SU-DHL-6 (cell line): Measurements from ENCODE around the gene OR6C76.

Experiments
- CTCF ChIP-seq: fragments of 200-600 bp; sonication (generic); IDR thresholded peaks from one replicate; pipeline ENCODE4 v1.5.1; 2017; ENCODE audit warnings: antibody characterized with exemption, mild to moderate bottlenecking, low read length, moderate library complexity; ENCODE audit not compliant: insufficient read depth, poor library complexity, severe bottlenecking
- EZH2phosphoT487 ChIP-seq: fragments of 200-600 bp; sonication (generic), shearing (Covaris generic); conservative IDR thresholded peaks from 2 replicates; pipeline ENCODE4 v1.6.1; 2018; ENCODE audit warnings: mild to moderate bottlenecking, antibody characterized with exemption, low read length, moderate library complexity, mixed read lengths

DNA sequence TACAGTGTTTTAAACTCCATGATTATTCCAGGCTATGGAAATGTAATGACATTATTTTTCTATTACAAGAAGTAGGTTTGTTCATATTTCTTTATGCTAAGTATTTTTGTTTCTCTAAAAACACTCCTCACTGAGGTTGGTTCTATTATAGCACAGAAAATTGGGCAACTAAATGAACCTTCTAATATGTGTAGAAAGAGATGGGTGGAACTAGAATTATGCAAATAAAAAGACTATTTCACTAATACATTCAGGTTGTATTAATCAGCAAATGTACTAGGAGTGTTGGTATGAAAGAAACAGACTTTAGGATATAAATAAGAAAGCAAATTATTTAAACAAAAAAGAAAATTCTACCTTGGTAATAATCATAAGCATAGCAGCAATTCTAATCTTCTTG is 22.8 kb downstream of the OR6C76 start:
- no peak for TF ChIP-seq CTCF
- TF ChIP-seq EZH2phosphoT487 = no peak
